Cardiac fibroblast (primary cell): ENCODE data around the gene ADGRF4.

Experiments used
- DNase-seq, 2 donors: peaks; one replicate each; pipeline versions ENCODE4 v3.0.0 to v3.0.0-alpha.2; 2010; ENCODE audit warnings: low read depth in 2 of 2
- H3K4me3 ChIP-seq, 2 donors: replicated peaks in 1 of 2; 1 replicate in 1 of 2; 2 replicates in 1 of 2; pipeline ENCODE4 v1.5.1; 2011; ENCODE audit warnings: low read depth in 2 of 2, low read length in 2 of 2, mild to moderate bottlenecking in 2 of 2, moderate library complexity in 1 of 2
- CTCF ChIP-seq: IDR thresholded peaks from one replicate; pipeline ENCODE4 v1.5.1; 2011; ENCODE audit warnings: low read depth, mild to moderate bottlenecking, low read length, inconsistent platforms

ADGRF4 gene

GRCh38 chr6:47714802-47715201 is 16.4 kb downstream of the ADGRF4 start:
- no peak overlapping the region for H3K4me3 ChIP-seq
- no peak for DNase-seq
- TF ChIP-seq CTCF, result no peak

- DNase-seq, result no peak
- TF ChIP-seq CTCF, result no peak
- no peak overlapping the region for H3K4me3 ChIP-seq
Measured at GRCh38 chr6:47715782-47716181, 17.4 kb downstream of the ADGRF4 start.

- H3K4me3 ChIP-seq, result no peak overlapping the region
- no peak for DNase-seq
- no peak for TF ChIP-seq CTCF
Measured at GRCh38 chr6:47716207-47716606, 17.8 kb downstream of the ADGRF4 start.

- H3K4me3 ChIP-seq, result no peak overlapping the region
- no peak for DNase-seq
- no peak for TF ChIP-seq CTCF
Measured at GRCh38 chr6:47718571-47718970, 20.2 kb downstream of the ADGRF4 start.

- DNase-seq, result no peak
- no peak for TF ChIP-seq CTCF
- no peak overlapping the region for H3K4me3 ChIP-seq
Measured at GRCh38 chr6:47721189-47721588, 22.8 kb downstream of the ADGRF4 start.

GRCh38 chr6:47722194-47722593 is 23.8 kb downstream of the ADGRF4 start:
- H3K4me3 ChIP-seq, result no peak overlapping the region
- no peak for DNase-seq
- TF ChIP-seq CTCF, result no peak

- no peak for TF ChIP-seq CTCF
- H3K4me3 ChIP-seq, result no peak overlapping the region
- no peak for DNase-seq
Measured at GRCh38 chr6:47724300-47724699, 25.9 kb downstream of the ADGRF4 start.
